Measurements from ENCODE around the gene NAA40.

The NAA40 gene

GRCh38 chr11:63938479-63939396 is at the start of gene NAA40:
Gene NAA40, plus strand, starts transcription at chr11:63939002. Its CDS starts 95 bp downstream, at chr11:63939097.
- peak; percentile 43 for TF ChIP-seq CTCF (conservative IDR thresholded peaks at IDR 0.05)
- H3K27ac ChIP-seq, result peak within 1 kb of the TSS; percentile 81

GRCh38 chr11:63889344-63889743 is 49.5 kb upstream of the NAA40 start:
- no peak for TF ChIP-seq CTCF (conservative IDR thresholded peaks at IDR 0.05)
- peak overlapping the region; percentile 32 for H3K27ac ChIP-seq

- H3K27ac ChIP-seq, result peak overlapping the region; percentile 2; the same call in 1 of the 2 replicates
- TF ChIP-seq CTCF (conservative IDR thresholded peaks at IDR 0.05), result no peak
Observed at GRCh38 chr11:63890368-63890767, 48.4 kb upstream of the NAA40 start.

- no peak for TF ChIP-seq CTCF (conservative IDR thresholded peaks at IDR 0.05)
Observed at GRCh38 chr11:63892228-63892627, 46.6 kb upstream of the NAA40 start.

GRCh38 chr11:63893355-63893754 is 45.4 kb upstream of the NAA40 start:
- no peak overlapping the region for H3K27ac ChIP-seq
- no peak for TF ChIP-seq CTCF (conservative IDR thresholded peaks at IDR 0.05)

More at GRCh38 chr11:63892228-63892627, 46.6 kb upstream of the NAA40 start:
- peak overlapping the region; percentile 4; the same call in 1 of the 2 replicates for H3K27ac ChIP-seq

GRCh38 chr11:63896071-63896470 is 42.7 kb upstream of the NAA40 start:
- no peak for TF ChIP-seq CTCF (conservative IDR thresholded peaks at IDR 0.05)
- H3K27ac ChIP-seq, result peak overlapping the region; percentile 36

GRCh38 chr11:63897459-63898146 is 41.2 kb upstream of the NAA40 start:
- no peak for TF ChIP-seq CTCF (conservative IDR thresholded peaks at IDR 0.05)
- peak overlapping the region; percentile 36; the same call in 1 of the 2 replicates for H3K27ac ChIP-seq
